ENCODE results near the gene AHRR. TPM values are rescaled to one million over a fixed set of nuclear protein-coding genes. Genes with fewer than 3 reads are reported as not detected.

Gene AHRR
- total RNA-seq, 1 experiment from 2014 or later = 1.9 TPM

DNA sequence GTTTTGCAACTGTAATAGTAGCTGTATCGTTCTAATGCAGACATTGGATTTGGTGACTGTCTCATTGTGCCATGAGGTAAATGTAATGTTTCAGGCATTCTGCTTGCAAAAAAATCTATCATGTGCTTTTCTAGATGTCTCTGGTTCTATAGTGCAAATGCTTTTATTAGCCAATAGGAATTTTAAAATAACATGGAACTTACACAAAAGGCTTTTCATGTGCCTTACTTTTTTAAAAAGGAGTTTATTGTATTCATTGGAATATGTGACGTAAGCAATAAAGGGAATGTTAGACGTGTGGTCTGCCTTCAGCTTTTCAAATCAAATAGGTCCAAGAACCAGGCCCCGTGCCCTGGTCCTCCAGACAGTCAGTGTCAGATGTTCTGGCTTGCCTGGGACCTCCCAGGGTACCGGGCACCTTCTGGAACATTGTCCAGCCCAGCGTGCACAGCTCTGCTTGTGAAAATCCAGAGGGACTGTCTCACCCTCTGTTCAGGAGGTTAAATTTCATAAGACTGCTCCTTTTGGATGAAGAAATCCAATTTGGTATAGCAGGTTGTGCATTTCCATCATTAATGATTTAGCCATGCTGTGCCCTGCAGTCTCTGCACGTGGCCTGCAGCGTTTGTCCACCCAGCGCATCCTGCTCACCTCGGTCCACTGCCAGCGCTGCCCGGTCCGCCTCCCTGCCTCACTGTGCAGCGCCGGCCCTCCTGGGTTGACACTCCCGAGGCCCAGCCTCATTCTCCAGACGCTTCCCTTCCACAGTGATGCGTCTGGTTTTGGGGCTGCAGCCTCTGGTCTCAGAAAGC lies 6.6 kb upstream of the AHRR start:
- no peaks in the 10 kb centered on the region for H4K20me1 ChIP-seq (ENCODE audit: low read length)
- H3F3A ChIP-seq (ENCODE audit: low read length, unreplicated experiment) = peaks cover 7% of the 10 kb centered on the region
- H3K4me2 ChIP-seq (ENCODE audit: low read length) = no peak overlapping the region
- H3K4me3 ChIP-seq (ENCODE audit: low read length) = no peak overlapping the region
- POLR2A ChIA-PET (ENCODE audit: unreplicated experiment) = no interaction called here
- CTCF ChIA-PET = no interaction called here
- no peak overlapping the region for H3K27ac ChIP-seq (ENCODE audit: low read length)
- intact Hi-C loops (cut with micrococcal nuclease) = loop anchor here (5.0 kb wide), 1 partner anchor 117 kb away; no protein-coding TSS in a partner anchor
- H2AFZ ChIP-seq (ENCODE audit: low read length) = no peak overlapping the region
- H3K36me3 ChIP-seq (ENCODE audit: low read depth, low read length) = peaks cover 15% of the 10 kb centered on the region; the same call in 1 of the 2 replicates
- peaks cover 24% of the 10 kb centered on the region for H3K79me2 ChIP-seq (ENCODE audit: low read length)
- DNase-seq (no peak), ATAC-seq (no peak)
- no peak overlapping the region for H3K9ac ChIP-seq (ENCODE audit: low read length)
- H3K4me1 ChIP-seq (ENCODE audit: insufficient read depth, low read length) = peaks cover 27% of the 10 kb centered on the region
- no peaks in the 10 kb centered on the region for H3K9me3 ChIP-seq (ENCODE audit: low read length)
- TSS peak; percentile 56 for BruUV-seq (replicated peaks)
- TF ChIP-seq EZH2phosphoT487 (IDR thresholded peaks at IDR 0.05; ENCODE audit: borderline replicate concordance, low read length) (no peak), EZH2 (IDR thresholded peaks at IDR 0.05; ENCODE audit: low read length, unreplicated experiment) (no peak)
- TF ChIP-seq, protein P1, sequence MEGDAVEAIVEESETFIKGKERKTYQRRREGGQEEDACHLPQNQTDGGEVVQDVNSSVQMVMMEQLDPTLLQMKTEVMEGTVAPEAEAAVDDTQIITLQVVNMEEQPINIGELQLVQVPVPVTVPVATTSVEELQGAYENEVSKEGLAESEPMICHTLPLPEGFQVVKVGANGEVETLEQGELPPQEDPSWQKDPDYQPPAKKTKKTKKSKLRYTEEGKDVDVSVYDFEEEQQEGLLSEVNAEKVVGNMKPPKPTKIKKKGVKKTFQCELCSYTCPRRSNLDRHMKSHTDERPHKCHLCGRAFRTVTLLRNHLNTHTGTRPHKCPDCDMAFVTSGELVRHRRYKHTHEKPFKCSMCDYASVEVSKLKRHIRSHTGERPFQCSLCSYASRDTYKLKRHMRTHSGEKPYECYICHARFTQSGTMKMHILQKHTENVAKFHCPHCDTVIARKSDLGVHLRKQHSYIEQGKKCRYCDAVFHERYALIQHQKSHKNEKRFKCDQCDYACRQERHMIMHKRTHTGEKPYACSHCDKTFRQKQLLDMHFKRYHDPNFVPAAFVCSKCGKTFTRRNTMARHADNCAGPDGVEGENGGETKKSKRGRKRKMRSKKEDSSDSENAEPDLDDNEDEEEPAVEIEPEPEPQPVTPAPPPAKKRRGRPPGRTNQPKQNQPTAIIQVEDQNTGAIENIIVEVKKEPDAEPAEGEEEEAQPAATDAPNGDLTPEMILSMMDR (conservative IDR thresholded peaks at IDR 0.05; ENCODE audit: low read depth, low read length) = no peak
- no peaks in the 10 kb centered on the region for H3K9me2 ChIP-seq (replicated peaks; ENCODE audit: low read length)
- H3K27me3 ChIP-seq (ENCODE audit: low read length) = no peaks in the 10 kb centered on the region

DNA sequence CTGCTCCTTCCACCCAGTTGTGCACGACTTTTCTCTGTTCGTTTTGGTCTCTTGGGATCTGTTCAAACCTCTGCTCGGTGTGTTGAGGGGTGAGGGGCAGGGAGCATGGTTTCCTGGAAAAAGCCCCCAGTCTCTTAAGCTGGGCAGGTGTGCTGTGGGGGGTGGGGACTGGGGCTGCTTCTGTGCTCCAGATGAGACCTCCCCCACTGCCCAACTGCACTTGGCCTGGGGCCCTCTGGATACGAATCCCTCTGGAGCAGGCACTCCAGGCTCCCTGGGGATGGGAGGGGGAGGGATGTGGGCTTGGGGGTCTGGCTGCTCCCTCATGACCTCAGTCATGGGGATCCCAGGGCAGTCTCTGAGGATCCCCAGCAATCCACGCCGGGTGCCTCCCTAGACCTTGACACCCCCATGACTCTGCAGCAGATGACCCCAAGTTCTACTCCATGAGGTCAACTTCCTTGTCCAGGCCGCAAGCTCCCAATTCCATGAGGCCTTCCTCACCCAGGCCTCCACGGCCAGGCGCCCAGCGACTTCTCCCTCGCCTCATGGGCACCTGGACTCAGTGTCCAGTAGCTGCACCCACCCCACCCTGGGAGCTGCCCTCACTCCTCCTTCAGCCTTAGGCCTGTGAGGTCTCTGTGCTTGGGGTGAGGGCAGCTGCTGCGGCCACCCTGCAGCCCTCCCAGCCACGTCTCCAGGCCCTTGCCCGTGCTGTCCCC lies 5.9 kb upstream of the AHRR start:
- intact Hi-C loops (cut with micrococcal nuclease) = loop anchor here (5.0 kb wide), 1 partner anchor 117 kb away; no protein-coding TSS in a partner anchor
- no peak overlapping the region for H3K9ac ChIP-seq (ENCODE audit: low read length)
- peaks cover 24% of the 10 kb centered on the region for H3K79me2 ChIP-seq (ENCODE audit: low read length)
- no peaks in the 10 kb centered on the region for H3K9me3 ChIP-seq (ENCODE audit: low read length)
- POLR2A ChIA-PET (ENCODE audit: unreplicated experiment) = no interaction called here
- H3K4me1 ChIP-seq (ENCODE audit: insufficient read depth, low read length) = peaks cover 20% of the 10 kb centered on the region
- peaks cover under 1% of the 10 kb centered on the region for H3F3A ChIP-seq (ENCODE audit: low read length, unreplicated experiment)
- H2AFZ ChIP-seq (ENCODE audit: low read length) = no peak overlapping the region
- H3K27me3 ChIP-seq (ENCODE audit: low read length) = no peaks in the 10 kb centered on the region
- no peak overlapping the region for H3K4me2 ChIP-seq (ENCODE audit: low read length)
- ATAC-seq = no peak
- no TSS peak for BruUV-seq (replicated peaks)
- H4K20me1 ChIP-seq (ENCODE audit: low read length) = no peaks in the 10 kb centered on the region
- H3K27ac ChIP-seq (ENCODE audit: low read length) = no peak overlapping the region
- CTCF ChIA-PET = interaction anchor here (2.0 kb wide), 1 partner anchor 115 kb away, joined by 19 read pairs; no protein-coding TSS in a partner anchor
- peaks cover 15% of the 10 kb centered on the region; the same call in 1 of the 2 replicates for H3K36me3 ChIP-seq (ENCODE audit: low read depth, low read length)
- H3K9me2 ChIP-seq (replicated peaks; ENCODE audit: low read length) = no peaks in the 10 kb centered on the region
- DNase-seq = no peak
- no peak overlapping the region for H3K4me3 ChIP-seq (ENCODE audit: low read length)
- TF ChIP-seq EZH2 (IDR thresholded peaks at IDR 0.05; ENCODE audit: low read length, unreplicated experiment) (no peak), EZH2phosphoT487 (IDR thresholded peaks at IDR 0.05; ENCODE audit: borderline replicate concordance, low read length) (no peak)
- TF ChIP-seq, protein P1 (conservative IDR thresholded peaks at IDR 0.05; ENCODE audit: low read depth, low read length) = no peak
